Lower leg skin (tissue), 4 donors: ENCODE results near the gene SNX19. TPM values are rescaled to one million over a fixed set of nuclear protein-coding genes. Genes with fewer than 3 reads are reported as not detected.
"Not testable (repeated sequence)": the region's sequence is repeated elsewhere in the genome, so short reads cannot be mapped to it uniquely, and the experiment has no call there.

Source experiments
- DNase-seq, 2 donors: peaks; one replicate each; pipeline ENCODE4 v3.0.0-alpha.2; 2019; ENCODE audit warnings: low spot score in 2 of 2
- H3K4me3 ChIP-seq: fragments of 200-600 bp; sonication (generic); 2 replicates; pipeline ENCODE4 v1.5.1; 2017; ENCODE audit warnings: mild to moderate bottlenecking, low read depth; ENCODE audit not compliant: poor library complexity, severe bottlenecking
- POLR2A ChIP-seq, 2 donors: fragments of 450-650 bp; IDR thresholded peaks; one replicate each; pipeline ENCODE4 v1.6.1; 2016 to 2017; ENCODE audit warnings: antibody characterized with exemption in 2 of 2, mild to moderate bottlenecking in 1 of 2, moderate library complexity in 1 of 2
- WGBS, 2 donors: methylation state at CpG; one replicate each; pipeline ENCODE4 v1.1.5; 2018; 5-methylcytosine and 5-hydroxymethylcytosine counted together
- intact Hi-C: fragments of 100-400 bp; cut with DNase I; formaldehyde crosslinking; loops from one replicate; pipeline ENCODE4 v1.15.0; 2023; ENCODE audit warnings: low total_unique reads
- total RNA-seq, 4 donors: library from RNA; depleted of rRNA; stranded (reverse); fragments of >200 nt; gene quantifications; one replicate each; pipeline ENCODE4 v1.1.0, GENCODE V29; 2016
- TF ChIP-seq, protein P1 (sequence below), 3 donors: fragments of 450-650 bp; IDR thresholded peaks; one replicate each; pipeline ENCODE4 v1.5.1; 2016; ENCODE audit warnings: antibody characterized with exemption in 3 of 3, mild to moderate bottlenecking in 3 of 3, moderate library complexity in 2 of 3

The SNX19 gene
- total RNA-seq, 4 donors from 2014 or later: 50.0 to 77.2 (median 60.5) TPM

GRCh38 chr11:130945896-130946295 is 29.6 kb upstream of the SNX19 start:
- DNase-seq: no peak
- 37 to 44% methylated on average over 9 of the region's 9 CpGs for WGBS, 2 donors
- no peak for TF ChIP-seq POLR2A (IDR thresholded peaks at IDR 0.05)
- TF ChIP-seq, protein P1, sequence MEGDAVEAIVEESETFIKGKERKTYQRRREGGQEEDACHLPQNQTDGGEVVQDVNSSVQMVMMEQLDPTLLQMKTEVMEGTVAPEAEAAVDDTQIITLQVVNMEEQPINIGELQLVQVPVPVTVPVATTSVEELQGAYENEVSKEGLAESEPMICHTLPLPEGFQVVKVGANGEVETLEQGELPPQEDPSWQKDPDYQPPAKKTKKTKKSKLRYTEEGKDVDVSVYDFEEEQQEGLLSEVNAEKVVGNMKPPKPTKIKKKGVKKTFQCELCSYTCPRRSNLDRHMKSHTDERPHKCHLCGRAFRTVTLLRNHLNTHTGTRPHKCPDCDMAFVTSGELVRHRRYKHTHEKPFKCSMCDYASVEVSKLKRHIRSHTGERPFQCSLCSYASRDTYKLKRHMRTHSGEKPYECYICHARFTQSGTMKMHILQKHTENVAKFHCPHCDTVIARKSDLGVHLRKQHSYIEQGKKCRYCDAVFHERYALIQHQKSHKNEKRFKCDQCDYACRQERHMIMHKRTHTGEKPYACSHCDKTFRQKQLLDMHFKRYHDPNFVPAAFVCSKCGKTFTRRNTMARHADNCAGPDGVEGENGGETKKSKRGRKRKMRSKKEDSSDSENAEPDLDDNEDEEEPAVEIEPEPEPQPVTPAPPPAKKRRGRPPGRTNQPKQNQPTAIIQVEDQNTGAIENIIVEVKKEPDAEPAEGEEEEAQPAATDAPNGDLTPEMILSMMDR (IDR thresholded peaks at IDR 0.05): no peak
- intact Hi-C loops: no loop called here
- no peak overlapping the region for H3K4me3 ChIP-seq

DNA sequence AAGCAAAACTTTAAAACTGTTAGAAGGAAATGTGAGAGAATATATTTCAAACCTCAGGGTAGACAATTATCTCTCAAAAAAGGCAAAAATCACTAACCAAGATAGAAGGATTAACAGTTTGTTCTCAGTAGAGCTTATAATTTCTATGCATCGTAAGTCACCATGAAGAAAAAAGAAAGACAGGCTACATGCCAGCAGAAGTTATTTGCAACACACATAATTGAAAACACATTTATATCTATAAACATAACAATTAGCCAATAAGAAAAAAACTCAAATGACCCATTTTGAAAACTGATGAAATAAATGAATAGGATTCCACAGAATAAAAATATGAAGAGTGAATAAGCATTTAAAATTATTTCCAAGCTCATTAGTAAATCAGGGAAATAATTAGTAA is 24.4 kb upstream of the SNX19 start:
- no peak for DNase-seq
- intact Hi-C loops: no loop called here
- TF ChIP-seq, protein P1 (IDR thresholded peaks at IDR 0.05): no peak
- TF ChIP-seq POLR2A (IDR thresholded peaks at IDR 0.05): no peak
- H3K4me3 ChIP-seq: no peak overlapping the region
- 37 to 38% methylated on average over 1 of the region's 1 CpG for WGBS, 2 donors

DNA sequence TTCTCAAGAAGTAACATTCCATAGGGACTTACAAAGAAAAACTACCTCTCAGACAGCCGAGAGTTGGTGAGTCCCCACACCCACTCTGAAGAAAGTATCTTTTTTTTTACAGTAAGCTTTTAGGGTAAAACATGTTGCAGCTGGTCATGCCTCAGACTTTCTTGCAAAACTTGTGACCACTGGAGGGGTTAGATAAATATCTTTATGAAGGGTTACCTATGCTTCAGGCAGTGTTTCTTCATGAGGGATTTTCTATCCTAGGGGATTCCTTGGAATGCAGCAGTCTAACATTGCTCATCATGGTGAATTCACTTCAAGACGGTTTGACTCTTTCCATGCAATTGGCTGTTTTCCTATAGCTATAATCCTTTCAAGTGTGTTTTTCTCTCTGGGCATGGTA is 20.8 kb upstream of the SNX19 start:
- intact Hi-C loops: no loop called here
- no peak for TF ChIP-seq POLR2A (IDR thresholded peaks at IDR 0.05)
- TF ChIP-seq, protein P1 (IDR thresholded peaks at IDR 0.05): no peak
- no peak overlapping the region for H3K4me3 ChIP-seq
- WGBS, 2 donors: 68 to 74% methylated on average over 2 of the region's 2 CpGs
- DNase-seq: no peak

- DNase-seq: no peak
- intact Hi-C loops: no loop called here
- WGBS, 2 donors: 46 to 69% methylated on average over 5 of the region's 5 CpGs
- TF ChIP-seq POLR2A (IDR thresholded peaks at IDR 0.05): no peak
- TF ChIP-seq, protein P1 (IDR thresholded peaks at IDR 0.05): no peak
- H3K4me3 ChIP-seq: no peak overlapping the region
These were observed 15.9 kb upstream of the SNX19 start for GRCh38 chr11:130932086-130932712.

- intact Hi-C loops: loop anchor here (5.0 kb wide), 1 partner anchor 58 kb away; no protein-coding TSS in a partner anchor
- DNase-seq: no peak
- H3K4me3 ChIP-seq: no peak overlapping the region
- TF ChIP-seq POLR2A (IDR thresholded peaks at IDR 0.05): no peak
- TF ChIP-seq, protein P1 (IDR thresholded peaks at IDR 0.05): no peak
- 44 to 48% methylated on average over 3 of the region's 3 CpGs for WGBS, 2 donors
These were observed 8.5 kb upstream of the SNX19 start for GRCh38 chr11:130924750-130925149.

DNA sequence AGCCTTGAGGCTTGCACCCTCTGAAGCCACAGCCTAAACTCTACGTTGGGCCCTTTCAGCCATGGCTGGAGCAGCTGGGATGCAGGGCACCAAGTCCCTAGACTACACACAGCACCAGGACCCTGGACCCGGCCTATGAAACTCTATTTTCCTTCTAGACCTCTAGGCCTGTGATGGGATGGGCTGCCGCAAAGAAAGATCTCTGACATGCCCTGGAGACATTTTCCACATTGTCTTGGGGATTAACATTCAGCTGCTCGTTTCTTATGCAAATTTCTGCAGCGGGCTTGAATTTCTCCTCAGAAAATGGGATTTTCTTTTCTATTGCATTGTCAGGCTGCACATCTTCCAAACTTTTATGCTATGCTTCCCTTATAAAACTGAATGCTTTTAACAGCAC is 4.3 kb upstream of the SNX19 start:
- DNase-seq, H3K4me3 ChIP-seq: not testable (repeated sequence)
- WGBS, 2 donors: 70 to 71% methylated on average over 5 of the region's 5 CpGs
- intact Hi-C loops: loop anchor here (5.0 kb wide), 1 partner anchor 62 kb away; no protein-coding TSS in a partner anchor
